ENCODE data around the gene LRRC19.

The LRRC19 gene

DNA sequence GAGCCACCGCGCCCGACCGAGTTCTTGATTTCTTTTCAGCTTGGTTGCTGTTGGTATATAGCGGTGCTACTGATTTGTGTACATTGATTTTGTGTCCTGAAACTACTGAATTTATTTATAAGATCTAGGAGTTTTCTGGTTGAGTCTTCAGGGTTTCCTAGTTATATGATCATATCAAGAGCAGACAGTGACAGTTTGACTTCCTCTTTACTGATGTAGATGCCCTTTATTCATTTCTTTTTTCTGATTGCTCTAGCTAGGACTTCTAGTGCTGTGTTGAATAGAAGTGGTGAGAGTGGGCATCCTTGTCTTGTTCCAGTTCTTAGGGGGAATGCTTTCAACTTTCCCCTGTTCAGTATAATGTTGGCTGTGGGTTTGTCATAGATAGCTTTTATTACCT, 17.4 kb upstream of the LRRC19 start:
- H3K9me3 ChIP-seq (replicated peaks; ENCODE audit: low read length): no peaks in the 10 kb centered on the region
- H3K4me1 ChIP-seq (ENCODE audit: control insufficient read depth, insufficient read depth, low read length): no peaks in the 10 kb centered on the region
- no peaks in the 10 kb centered on the region for H3K27me3 ChIP-seq (ENCODE audit: control insufficient read depth, insufficient read depth, low read length)
- H3K9ac ChIP-seq (ENCODE audit: low read depth, low read length): no peak overlapping the region
- H3K4me2 ChIP-seq (ENCODE audit: low read length): no peak overlapping the region
- H3K4me3 ChIP-seq (ENCODE audit: low read length): no peak overlapping the region
- peaks cover 11% of the 10 kb centered on the region for H3K36me3 ChIP-seq (ENCODE audit: insufficient read depth, low read length)

GRCh38 chr9:27019589-27019988, 14.1 kb upstream of the LRRC19 start:
- no peaks in the 10 kb centered on the region for H3K9me3 ChIP-seq (replicated peaks; ENCODE audit: low read length)
- H3K4me1 ChIP-seq (ENCODE audit: control insufficient read depth, insufficient read depth, low read length): no peaks in the 10 kb centered on the region
- H3K27me3 ChIP-seq (ENCODE audit: control insufficient read depth, insufficient read depth, low read length): no peaks in the 10 kb centered on the region
- no peak overlapping the region for H3K4me2 ChIP-seq (ENCODE audit: low read length)
- H3K4me3 ChIP-seq (ENCODE audit: low read length): no peak overlapping the region
- no peak overlapping the region for H3K9ac ChIP-seq (ENCODE audit: low read depth, low read length)
- peaks cover 11% of the 10 kb centered on the region for H3K36me3 ChIP-seq (ENCODE audit: insufficient read depth, low read length)

- Histone ChIP-seq H3K4me1 (ENCODE audit: control insufficient read depth, insufficient read depth, low read length) (no peaks in the 10 kb centered on the region), H3K27me3 (ENCODE audit: control insufficient read depth, insufficient read depth, low read length) (no peaks in the 10 kb centered on the region), H3K9ac (ENCODE audit: low read depth, low read length) (no peak overlapping the region)
Measured at GRCh38 chr9:27003426-27004077, 1.9 kb downstream of the LRRC19 start.

DNA sequence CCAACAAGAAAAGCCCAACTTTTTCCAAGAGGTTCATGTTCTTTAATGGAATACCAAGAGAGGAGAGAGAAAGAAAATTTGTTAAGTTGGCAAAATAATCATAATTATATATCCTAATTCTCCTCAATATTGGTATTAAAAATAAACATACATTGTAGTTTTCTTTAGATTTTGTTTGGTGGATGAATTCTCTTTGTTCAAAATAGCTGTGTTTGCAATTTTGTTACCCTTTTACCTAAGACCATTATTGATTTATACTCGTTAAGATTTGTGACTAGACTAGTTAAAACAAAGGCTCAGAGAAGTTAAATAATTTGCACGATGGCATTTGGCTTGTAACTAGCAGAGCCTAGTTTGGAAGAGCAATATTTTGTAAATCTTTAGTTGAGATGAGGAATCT, 9.7 kb downstream of the LRRC19 start:
- Histone ChIP-seq H3K27me3 (ENCODE audit: control insufficient read depth, insufficient read depth, low read length) (no peaks in the 10 kb centered on the region), H3K9ac (ENCODE audit: low read depth, low read length) (no peak overlapping the region), H3K4me2 (ENCODE audit: low read length) (no peak overlapping the region), H3K4me3 (ENCODE audit: low read length) (no peak overlapping the region), H3K9me3 (replicated peaks; ENCODE audit: low read length) (no peaks in the 10 kb centered on the region), H3K36me3 (ENCODE audit: insufficient read depth, low read length) (no peaks in the 10 kb centered on the region), H3K4me1 (ENCODE audit: control insufficient read depth, insufficient read depth, low read length) (no peaks in the 10 kb centered on the region)

More at GRCh38 chr9:27003426-27004077, 1.9 kb downstream of the LRRC19 start:
- H3K4me2 ChIP-seq (ENCODE audit: low read length): no peak overlapping the region
- H3K4me3 ChIP-seq (ENCODE audit: low read length): no peak overlapping the region
- no peaks in the 10 kb centered on the region for H3K9me3 ChIP-seq (replicated peaks; ENCODE audit: low read length)
- no peaks in the 10 kb centered on the region for H3K36me3 ChIP-seq (ENCODE audit: insufficient read depth, low read length)

- Histone ChIP-seq H3K27me3 (ENCODE audit: control insufficient read depth, insufficient read depth, low read length) (no peaks in the 10 kb centered on the region), H3K9me3 (replicated peaks; ENCODE audit: low read length) (no peaks in the 10 kb centered on the region), H3K4me3 (ENCODE audit: low read length) (no peak overlapping the region), H3K4me1 (ENCODE audit: control insufficient read depth, insufficient read depth, low read length) (no peaks in the 10 kb centered on the region), H3K9ac (ENCODE audit: low read depth, low read length) (no peak overlapping the region), H3K36me3 (ENCODE audit: insufficient read depth, low read length) (peaks cover 4% of the 10 kb centered on the region), H3K4me2 (ENCODE audit: low read length) (no peak overlapping the region)
Measured at GRCh38 chr9:26983340-26983739, 22.1 kb downstream of the LRRC19 start.

GRCh38 chr9:26975728-26976707, 29.5 kb downstream of the LRRC19 start:
- Histone ChIP-seq H3K27me3 (ENCODE audit: control insufficient read depth, insufficient read depth, low read length) (no peaks in the 10 kb centered on the region), H3K4me2 (ENCODE audit: low read length) (no peak overlapping the region), H3K9ac (ENCODE audit: low read depth, low read length) (no peak overlapping the region), H3K36me3 (ENCODE audit: insufficient read depth, low read length) (no peaks in the 10 kb centered on the region), H3K4me1 (ENCODE audit: control insufficient read depth, insufficient read depth, low read length) (no peaks in the 10 kb centered on the region), H3K9me3 (replicated peaks; ENCODE audit: low read length) (no peaks in the 10 kb centered on the region), H3K4me3 (ENCODE audit: low read length) (no peak overlapping the region)

DNA sequence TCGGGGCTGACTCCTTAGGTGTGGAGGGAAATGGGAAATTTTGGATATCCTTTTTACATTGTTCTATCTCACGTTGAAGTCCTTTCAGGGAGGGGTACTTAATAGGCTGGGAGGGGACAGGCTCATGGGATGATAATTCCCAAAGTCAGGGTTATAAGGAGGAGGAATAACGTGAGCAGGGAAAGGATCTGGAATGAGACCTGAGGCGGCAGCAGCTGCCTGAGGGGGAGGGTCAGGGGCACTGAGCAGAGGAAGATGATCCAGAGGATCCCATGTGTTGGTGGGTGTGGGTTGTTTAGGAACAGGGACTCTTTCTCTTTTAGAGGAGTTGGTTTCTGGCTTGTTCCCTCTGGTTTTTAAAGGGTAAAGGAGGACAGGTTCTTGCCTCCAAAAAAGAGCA, 30.5 kb downstream of the LRRC19 start:
- no peaks in the 10 kb centered on the region for H3K9me3 ChIP-seq (replicated peaks; ENCODE audit: low read length)
- no peak overlapping the region for H3K4me2 ChIP-seq (ENCODE audit: low read length)
- H3K27me3 ChIP-seq (ENCODE audit: control insufficient read depth, insufficient read depth, low read length): no peaks in the 10 kb centered on the region
- H3K9ac ChIP-seq (ENCODE audit: low read depth, low read length): no peak overlapping the region
- no peak overlapping the region for H3K4me3 ChIP-seq (ENCODE audit: low read length)
- H3K4me1 ChIP-seq (ENCODE audit: control insufficient read depth, insufficient read depth, low read length): no peaks in the 10 kb centered on the region
- H3K36me3 ChIP-seq (ENCODE audit: insufficient read depth, low read length): no peaks in the 10 kb centered on the region

DNA sequence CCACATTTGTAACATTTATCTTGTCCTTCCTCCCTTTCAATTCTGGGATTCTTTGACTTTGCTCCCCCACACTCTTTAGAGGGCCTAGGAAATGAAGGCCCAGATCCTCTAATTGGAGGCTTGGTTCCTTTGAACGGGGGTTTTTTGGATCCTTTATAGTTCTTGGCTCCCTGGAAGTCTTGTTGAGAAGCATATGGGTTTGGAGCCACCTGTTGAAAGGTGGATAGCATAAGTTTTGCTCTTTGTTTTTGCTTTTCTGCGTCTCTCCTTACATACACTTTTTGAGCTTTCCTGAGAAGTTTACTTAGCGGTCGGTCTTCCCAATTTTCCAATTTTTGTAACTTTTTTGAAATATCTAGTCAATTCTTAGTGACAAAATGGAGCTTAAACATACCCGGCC, 31.5 kb downstream of the LRRC19 start:
- Histone ChIP-seq H3K9me3 (replicated peaks; ENCODE audit: low read length) (no peaks in the 10 kb centered on the region), H3K4me3 (ENCODE audit: low read length) (no peak overlapping the region), H3K9ac (ENCODE audit: low read depth, low read length) (no peak overlapping the region), H3K4me2 (ENCODE audit: low read length) (no peak overlapping the region), H3K36me3 (ENCODE audit: insufficient read depth, low read length) (no peaks in the 10 kb centered on the region), H3K4me1 (ENCODE audit: control insufficient read depth, insufficient read depth, low read length) (no peaks in the 10 kb centered on the region), H3K27me3 (ENCODE audit: control insufficient read depth, insufficient read depth, low read length) (no peaks in the 10 kb centered on the region)

DNA sequence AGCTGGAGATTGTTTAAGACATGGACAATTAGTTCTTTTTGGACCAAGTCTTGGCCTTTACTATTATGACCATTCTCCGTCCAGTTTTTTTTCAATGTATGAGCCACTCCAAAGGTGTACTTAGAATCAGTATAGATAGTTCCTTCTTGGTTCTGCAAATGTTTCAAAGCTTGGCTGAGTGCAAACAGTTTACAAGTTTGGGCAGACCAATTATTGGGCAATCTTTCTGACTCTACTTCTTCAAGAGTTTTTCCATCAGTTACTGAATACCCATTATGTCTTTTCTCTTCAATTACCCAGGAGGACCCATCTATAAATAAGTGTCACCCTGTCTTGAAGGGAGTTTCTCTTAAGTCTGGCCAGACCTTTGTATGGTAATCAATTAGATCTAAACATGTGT, 33.8 kb downstream of the LRRC19 start:
- H3K9ac ChIP-seq (ENCODE audit: low read depth, low read length): no peak overlapping the region
- H3K4me2 ChIP-seq (ENCODE audit: low read length): no peak overlapping the region

DNA sequence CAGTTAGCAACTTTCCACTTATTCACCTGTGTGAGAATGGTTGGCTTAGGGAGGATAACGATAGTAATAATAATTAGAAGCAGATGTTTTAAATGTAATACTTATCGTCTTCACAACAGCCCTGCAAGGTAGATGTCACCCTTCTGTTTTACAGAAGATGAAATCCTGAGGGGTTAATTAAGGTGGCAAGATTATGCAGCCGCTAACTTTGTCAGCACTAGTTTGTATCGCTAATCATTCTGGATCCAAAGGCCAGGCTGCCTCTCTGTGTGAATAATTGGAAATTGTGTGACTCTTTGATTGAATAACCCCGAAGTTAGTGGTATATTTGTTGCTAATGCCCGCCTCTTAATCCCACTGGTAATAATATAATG, 48.6 kb downstream of the LRRC19 start:
- H3K4me3 ChIP-seq (ENCODE audit: low read length): peak overlapping the region; percentile 86
- H3K36me3 ChIP-seq (ENCODE audit: insufficient read depth, low read length): no peaks in the 10 kb centered on the region
- H3K27me3 ChIP-seq (ENCODE audit: control insufficient read depth, insufficient read depth, low read length): no peaks in the 10 kb centered on the region
- no peaks in the 10 kb centered on the region for H3K9me3 ChIP-seq (replicated peaks; ENCODE audit: low read length)
- peak overlapping the region; percentile 87 for H3K9ac ChIP-seq (ENCODE audit: low read depth, low read length)
- H3K4me2 ChIP-seq (ENCODE audit: low read length): peak overlapping the region; percentile 88
- H3K4me1 ChIP-seq (ENCODE audit: control insufficient read depth, insufficient read depth, low read length): peaks cover 18% of the 10 kb centered on the region

More for the DNA sequence above, 33.8 kb downstream of the LRRC19 start:
- H3K27me3 ChIP-seq (ENCODE audit: control insufficient read depth, insufficient read depth, low read length): no peaks in the 10 kb centered on the region
- H3K36me3 ChIP-seq (ENCODE audit: insufficient read depth, low read length): no peaks in the 10 kb centered on the region
- H3K9me3 ChIP-seq (replicated peaks; ENCODE audit: low read length): no peaks in the 10 kb centered on the region
- no peaks in the 10 kb centered on the region for H3K4me1 ChIP-seq (ENCODE audit: control insufficient read depth, insufficient read depth, low read length)
- H3K4me3 ChIP-seq (ENCODE audit: low read length): no peak overlapping the region

- Histone ChIP-seq H3K4me2 (ENCODE audit: low read length) (peak within 1 kb of the TSS; percentile 88), H3K9ac (ENCODE audit: low read depth, low read length) (peak within 1 kb of the TSS; percentile 87), H3K4me1 (ENCODE audit: control insufficient read depth, insufficient read depth, low read length) (peaks cover 18% of the 10 kb centered on the region), H3K36me3 (ENCODE audit: insufficient read depth, low read length) (no peaks in the 10 kb centered on the region), H3K9me3 (replicated peaks; ENCODE audit: low read length) (no peaks in the 10 kb centered on the region), H3K4me3 (ENCODE audit: low read length) (peak within 1 kb of the TSS; percentile 86), H3K27me3 (ENCODE audit: control insufficient read depth, insufficient read depth, low read length) (no peaks in the 10 kb centered on the region)
Measured at GRCh38 chr9:26955921-26956859, 49.3 kb downstream of the LRRC19 start, which contains the start of gene IFT74. IFT74 (plus strand) TSS chr9:26956412; CDS start chr9:26961968, 5,556 bp downstream.
